GM12878 (cell line): Measurements from ENCODE around the gene SLC4A9. TPM values are rescaled to one million over a fixed set of nuclear protein-coding genes. Genes with fewer than 3 reads are reported as not detected.

Source experiments
- ATAC-seq: fragments of 200-7000 bp; cut with Tn5 transposase; 3 replicates; pipeline ENCODE4 v1.9.1; 2020; ENCODE audit warnings: mild to moderate bottlenecking, moderate library complexity
- BruUV-seq: library from RNA; stranded (reverse); fragments of 400-500 nt; replicated peaks from 2 replicates; lab custom pipeline; 2021; lab: Mats Ljungman, UMichigan
- CTCF ChIA-PET: fragments of 300-600 bp; sonication (Branson Sonifier 250); formaldehyde crosslinking; extraction: SDS; loops from one replicate; lab custom pipeline; 2021; ENCODE audit warnings: inconsistent platforms; lab: Yijun Ruan, JAX
- POLR2A ChIA-PET: fragments of 350-600 bp; formaldehyde crosslinking; extraction: SDS; loops from one replicate; lab custom pipeline; 2021; ENCODE audit warnings: inconsistent platforms; lab: Charles Lee
- RAD21 ChIA-PET: fragments of 300-600 bp; sonication (Branson Sonifier 250); formaldehyde crosslinking; loops from one replicate; lab custom pipeline; 2023; ENCODE audit warnings: antibody characterized with exemption; ENCODE audit not compliant: unreplicated experiment; lab: Charles Lee
- SMC1A ChIA-PET: fragments of 300-600 bp; sonication (Branson Sonifier 250); formaldehyde crosslinking; loops from one replicate; lab custom pipeline; 2023; ENCODE audit not compliant: unreplicated experiment, uncharacterized antibody; lab: Charles Lee
- DNase-seq: peaks from one replicate; pipeline ENCODE4 v3.0.0-alpha.2; 2011; ENCODE audit warnings: low read depth, low spot score
- FAIRE-seq: peaks from 3 replicates; lab custom pipeline; 2011; peaks lifted over from hg19 to GRCh38; lab: Jason Lieb, UNC
- H2AFZ ChIP-seq: 2 replicates; pipeline ENCODE4 v1.6.0; 2011; ENCODE audit warnings: low read depth, low read length, control low read depth; ENCODE audit not compliant: control insufficient read depth
- H3K27ac ChIP-seq: 2 replicates; pipeline ENCODE4 v1.5.1; 2011; ENCODE audit warnings: control low read depth; ENCODE audit not compliant: control insufficient read depth, insufficient read depth
- H3K27me3 ChIP-seq, 2 experiments: replicated peaks in 1 of 2; 2 replicates each; pipeline versions ENCODE4 v1.6.0 to v1.6.1; 2011; ENCODE audit warnings: low read length in 1 of 2; ENCODE audit not compliant: control insufficient read depth in 2 of 2, insufficient read depth in 2 of 2
- H3K36me3 ChIP-seq, 2 experiments: 2 replicates each; pipeline ENCODE4 v1.5.1; 2011; ENCODE audit warnings: low read length in 1 of 2; ENCODE audit not compliant: control insufficient read depth in 2 of 2, insufficient read depth in 2 of 2
- H3K4me1 ChIP-seq: 2 replicates; pipeline ENCODE4 v1.6.1; 2011; ENCODE audit warnings: mild to moderate bottlenecking, low read length, moderate library complexity, mixed read lengths; ENCODE audit not compliant: control insufficient read depth, insufficient read depth
- H3K4me2 ChIP-seq: 2 replicates; pipeline ENCODE4 v1.6.0; 2011; ENCODE audit warnings: control low read depth; ENCODE audit not compliant: control insufficient read depth, insufficient read depth
- H3K4me3 ChIP-seq: fragments of 200-600 bp; sonication (generic); 2 replicates; pipeline ENCODE4 v1.5.1; 2016
- H3K79me2 ChIP-seq: 2 replicates; pipeline ENCODE4 v1.6.0; 2011; ENCODE audit warnings: low read length; ENCODE audit not compliant: control insufficient read depth, insufficient read depth
- H3K9ac ChIP-seq: 2 replicates; pipeline ENCODE4 v1.8.0; 2011; ENCODE audit warnings: low read length, control low read depth, mixed read lengths; ENCODE audit not compliant: control insufficient read depth, insufficient read depth
- H3K9me3 ChIP-seq: replicated peaks from 3 replicates; pipeline ENCODE4 v1.5.1; 2011; ENCODE audit warnings: mild to moderate bottlenecking, low read length; ENCODE audit not compliant: control insufficient read depth, insufficient read depth
- H4K20me1 ChIP-seq: 2 replicates; pipeline ENCODE4 v1.6.0; 2011; ENCODE audit not compliant: control insufficient read depth, insufficient read depth
- ATF2 ChIP-seq: IDR thresholded peaks from 2 replicates; pipeline ENCODE4 v1.6.1; 2012; ENCODE audit warnings: low read length, inconsistent platforms
- ATF7 ChIP-seq: fragments of 450-650 bp; IDR thresholded peaks from 2 replicates; pipeline ENCODE4 v1.6.1; 2016; ENCODE audit warnings: low read depth, mild to moderate bottlenecking
- CBFB ChIP-seq: IDR thresholded peaks from 2 replicates; pipeline ENCODE4 v1.6.1; 2016; ENCODE audit warnings: antibody characterized with exemption, low read depth
- EP300 ChIP-seq, 2 experiments: fragments of 150-350 bp in 1 of 2; IDR thresholded peaks; 2 replicates each; pipeline ENCODE4 v1.6.1; 2011 to 2012; ENCODE audit warnings: low read depth in 2 of 2, low read length in 2 of 2, borderline replicate concordance in 1 of 2, improper control_type of control experiment in 1 of 2, inconsistent platforms in 1 of 2; ENCODE audit not compliant: control insufficient read depth in 1 of 2
- FOS ChIP-seq: IDR thresholded peaks from 3 replicates; pipeline ENCODE4 v1.6.1; 2011; ENCODE audit warnings: borderline replicate concordance; ENCODE audit not compliant: insufficient read length; ENCODE audit errors: extremely low read depth
- HDAC6 ChIP-seq: fragments of 200-600 bp; sonication (generic); IDR thresholded peaks from one replicate; pipeline ENCODE4 v1.8.0; 2017; ENCODE audit warnings: antibody characterized with exemption; ENCODE audit not compliant: unreplicated experiment
- KLF5 ChIP-seq: fragments of 450-650 bp; IDR thresholded peaks from 2 replicates; pipeline ENCODE4 v1.6.1; 2014; ENCODE audit warnings: mild to moderate bottlenecking; ENCODE audit not compliant: partially characterized antibody
- MEF2B ChIP-seq: fragments of 450-650 bp; IDR thresholded peaks from 2 replicates; pipeline ENCODE4 v1.6.1; 2018; ENCODE audit warnings: mild to moderate bottlenecking, moderate library complexity; ENCODE audit not compliant: partially characterized antibody, poor library complexity, severe bottlenecking
- SPI1 ChIP-seq: IDR thresholded peaks from 2 replicates; pipeline ENCODE4 v1.6.1; 2011; ENCODE audit warnings: low read depth, mild to moderate bottlenecking, low read length, moderate library complexity, borderline replicate concordance; ENCODE audit not compliant: insufficient read depth
- SREBF2 ChIP-seq: IDR thresholded peaks from 2 replicates; pipeline ENCODE4 v1.6.1; 2012; ENCODE audit warnings: mild to moderate bottlenecking, low read length
- TAF1 ChIP-seq: IDR thresholded peaks from 2 replicates; pipeline ENCODE4 v1.6.1; 2011; ENCODE audit warnings: mild to moderate bottlenecking, low read depth, low read length, borderline replicate concordance
- TCF3 ChIP-seq: IDR thresholded peaks from 2 replicates; pipeline ENCODE4 v1.6.1; 2012; ENCODE audit warnings: low read depth, mild to moderate bottlenecking, low read length, borderline replicate concordance; ENCODE audit not compliant: insufficient read depth
- TCF7 ChIP-seq: IDR thresholded peaks from 2 replicates; pipeline ENCODE4 v1.6.1; 2014; ENCODE audit warnings: antibody characterized with exemption, borderline replicate concordance
- USF2 ChIP-seq: IDR thresholded peaks from 2 replicates; pipeline ENCODE4 v1.6.1; 2011; ENCODE audit warnings: low read depth, low read length, improper control_type of control experiment, borderline replicate concordance
- ZNF274 ChIP-seq: IDR thresholded peaks from one replicate; pipeline ENCODE4 v1.8.0; 2011; ENCODE audit not compliant: insufficient read length, insufficient read depth
- WGBS: methylation state at CpG from one replicate; pipeline ENCODE4 v1.1.6; 2016; ENCODE audit warnings: low lambda C conversion rate; ENCODE audit not compliant: insufficient replicate concordance, insufficient coverage; ENCODE audit errors: missing lambda C conversion rate; 5-methylcytosine and 5-hydroxymethylcytosine counted together
- in situ Hi-C: fragments of 300-500 bp; cut with MboI; formaldehyde crosslinking; loops from 9 replicates; pipeline ENCODE4 v1.14.3; 2018; ENCODE audit warnings: mixed read lengths
- intact Hi-C: fragments of 100-400 bp; cut with micrococcal nuclease; formaldehyde crosslinking; loops from one replicate; pipeline ENCODE4 v1.14.2; 2022; ENCODE audit not compliant: unreplicated experiment
- polyA plus RNA-seq, 11 experiments: library from polyadenylated mRNA; depleted of rRNA in 4 of 11; unstranded in 6 of 11; stranded (reverse) in 5 of 11; fragments of >200 nt; fragmentation: Nextera tagmentation in 4 of 11; fragmentation: Illumina TruSeq in 1 of 11; extraction: Ambion mirVana in 4 of 11; extraction: Trizol in 1 of 11; gene quantifications; 1 replicate in 1 of 11; 2 replicates in 10 of 11; pipeline versions ENCODE4 v1.2.1 to v1.2.3, GENCODE V29; 2011 to 2016; ENCODE audit warnings: inconsistent platforms in 2 of 11, missing spikeins in 2 of 11, low read depth in 1 of 11
- total RNA-seq, 4 experiments: library from RNA; depleted of rRNA in 3 of 4; stranded (reverse); fragments of >200 nt in 3 of 4; fragmentation: Illumina TruSeq in 1 of 4; extraction: Trizol in 1 of 4; gene quantifications; 2 replicates each; pipeline versions ENCODE4 v1.2.1 to v1.2.3, GENCODE V29; 2013 to 2021

The SLC4A9 gene
- total and polyA plus RNA-seq, 10 of the 15 experiments (the other 5 are each of a cell fraction or from before 2014, with no cell fraction given), result 0.03 to 0.05 (median 0.05) TPM; not detected in 7

GRCh38 chr5:140336388-140336787, 23.6 kb upstream of the SLC4A9 start:
- DNase-seq, result no peak
- ChIA-PET POLR2A (interaction anchor here (0.7 to 2.2 kb wide), 2 partner anchors 9 to 80 kb away, joined by 3 to 8 read pairs; partner anchors contain the start of gene HBEGF), RAD21 (no interaction called here), SMC1A (interaction anchor here (1.0 to 2.4 kb wide), 5 partner anchors 8 to 189 kb away, joined by 3 to 10 read pairs (median 4); no protein-coding TSS in a partner anchor), CTCF (interaction anchor here (0.8 to 2.8 kb wide), 4 partner anchors 10 to 92 kb away, joined by 3 to 15 read pairs (median 6); partner anchors contain the start of gene HBEGF)
- H3K4me2 ChIP-seq, result no peak overlapping the region
- no peak overlapping the region for H3K27ac ChIP-seq
- ATAC-seq, result no peak
- H4K20me1 ChIP-seq, result no peaks in the 10 kb centered on the region
- no peaks in the 10 kb centered on the region for H3K9me3 ChIP-seq
- H3K4me3 ChIP-seq, result no peak overlapping the region
- BruUV-seq, result no TSS peak
- intact Hi-C loops, result no loop called here
- no peaks in the 10 kb centered on the region; a peak in 2 of 4 replicates for H3K36me3 ChIP-seq
- no peak for TF ChIP-seq ZNF274
- no peak for TF ChIP-seq TCF7
- no peak for TF ChIP-seq USF2
- TF ChIP-seq FOS, result no peak
- TF ChIP-seq MEF2B, result no peak
- TF ChIP-seq ATF2, result no peak
- no peak for TF ChIP-seq KLF5
- TF ChIP-seq EP300 (IDR thresholded peaks at IDR 0.05; ENCODE audit: borderline replicate concordance in 1 of 2, control insufficient read depth in 1 of 2, low read depth in 2 of 2, low read length in 2 of 2), result no peak
- TF ChIP-seq SREBF2, result no peak
- TF ChIP-seq HDAC6, result no peak
- TF ChIP-seq ATF7, result no peak
- TF ChIP-seq TAF1, result no peak
- TF ChIP-seq CBFB, result no peak
- no peak for TF ChIP-seq SPI1
- TF ChIP-seq TCF3, result no peak
- in situ Hi-C loops, result no loop called here
- H3K27me3 ChIP-seq, result no peaks in the 10 kb centered on the region
- WGBS, result 59% methylated on average over 5 of the region's 5 CpGs
- H3K9ac ChIP-seq, result no peak overlapping the region
- H3K4me1 ChIP-seq, result peaks cover 13% of the 10 kb centered on the region
- H2AFZ ChIP-seq, result no peak overlapping the region
- no peak for FAIRE-seq
- H3K79me2 ChIP-seq, result no peaks in the 10 kb centered on the region
